ENCODE data around the gene CEP89. TPM values are rescaled to one million over a fixed set of nuclear protein-coding genes. Genes with fewer than 3 reads are reported as not detected.
"Not testable (repeated sequence)": the region's sequence is repeated elsewhere in the genome, so short reads cannot be mapped to it uniquely, and the experiment has no call there.

The CEP89 gene
- 10.6 and 11.2 TPM in 2 replicates for total RNA-seq

DNA sequence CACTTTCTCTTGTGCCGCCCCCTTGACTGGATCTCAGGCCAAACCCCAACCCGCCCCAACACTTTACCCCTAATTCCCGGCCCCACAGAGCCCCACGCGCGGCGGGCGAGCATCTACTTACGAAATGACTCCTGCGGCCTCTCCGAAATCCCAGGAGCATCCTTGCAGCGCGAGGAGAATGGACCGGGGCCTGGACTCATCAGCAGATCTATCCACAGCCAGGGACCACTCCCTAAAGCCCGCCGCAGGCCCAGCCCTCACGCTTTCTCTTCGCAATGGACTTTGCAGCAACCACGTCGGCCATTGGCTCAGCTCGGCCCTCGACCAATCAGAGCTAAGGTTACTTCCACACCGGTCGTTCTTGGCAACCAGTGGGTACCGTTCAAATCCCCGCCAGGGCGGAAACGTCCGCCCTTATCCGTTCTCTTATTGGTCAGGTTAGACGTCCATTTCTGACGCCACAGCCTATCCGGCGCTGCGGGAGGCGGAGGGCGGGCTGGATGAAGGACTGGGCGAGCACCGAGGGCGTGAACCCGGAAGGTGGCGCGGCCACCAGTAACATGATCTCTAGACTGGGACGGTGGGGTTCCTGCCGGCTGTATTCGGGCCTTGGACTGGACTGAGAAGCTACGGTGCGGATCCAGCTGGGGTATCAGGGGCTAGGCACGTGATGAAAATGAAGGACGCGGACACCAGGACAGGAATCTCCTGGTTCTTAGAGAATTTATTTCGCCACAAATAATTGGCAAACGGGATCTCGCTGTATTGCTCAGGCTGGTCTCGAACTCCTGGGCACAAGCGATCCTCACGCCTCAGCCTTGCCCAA is at the start of gene CEP89, which contains the start of gene FAAP24:
TSS of gene CEP89 (minus strand) at position 244 of the 826 bp plus-strand sequence. CDS start at position 160, 84 bp downstream.
TSS of gene FAAP24 (plus strand) at position 528 of the 826 bp plus-strand sequence. CDS start 955 bp downstream, outside the sequence.
- peak; percentile 97 for DNase-seq (ENCODE audit: low read depth, low spot score)

DNA sequence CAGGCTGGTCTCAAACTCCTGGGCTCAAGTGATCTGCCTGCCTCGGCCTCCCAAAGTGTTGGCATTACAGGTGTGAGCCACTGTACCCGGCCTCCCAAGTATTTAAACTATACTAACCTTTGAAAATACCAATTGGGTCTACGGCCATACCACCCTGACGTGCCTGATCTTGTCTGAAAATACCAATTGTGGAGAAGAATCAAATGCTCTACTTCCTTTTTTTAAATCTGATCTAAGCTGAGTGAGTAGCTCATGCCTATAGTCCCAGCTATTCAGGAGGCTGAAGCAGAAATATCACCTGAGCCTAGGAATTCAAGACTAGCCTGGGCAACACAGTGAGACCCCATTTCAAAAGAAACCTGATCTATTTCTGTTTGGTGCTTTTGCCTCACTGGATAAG is 39.1 kb upstream of the CEP89 start:
- DNase-seq (ENCODE audit: low read depth, low spot score), result not testable (repeated sequence)

DNA sequence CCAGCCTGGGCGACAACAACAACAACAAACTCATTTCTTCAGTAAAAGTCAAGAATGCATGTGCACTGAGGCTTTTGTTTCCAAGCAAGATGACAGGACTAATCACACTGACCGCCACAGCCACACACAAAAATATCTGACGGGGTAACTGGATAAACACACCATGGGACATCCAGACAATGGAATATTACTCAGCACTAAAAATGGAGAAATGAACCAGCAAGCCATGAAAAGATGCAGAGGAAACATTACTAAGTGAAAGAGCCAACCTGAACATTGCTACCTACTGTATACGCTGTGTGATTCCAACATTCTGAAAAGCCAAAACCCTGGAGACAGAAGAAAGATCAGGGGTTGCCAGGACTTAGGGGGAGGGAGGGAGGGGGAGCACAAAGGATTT is 37.0 kb upstream of the CEP89 start:
- no peak for DNase-seq (ENCODE audit: low read depth, low spot score)

DNA sequence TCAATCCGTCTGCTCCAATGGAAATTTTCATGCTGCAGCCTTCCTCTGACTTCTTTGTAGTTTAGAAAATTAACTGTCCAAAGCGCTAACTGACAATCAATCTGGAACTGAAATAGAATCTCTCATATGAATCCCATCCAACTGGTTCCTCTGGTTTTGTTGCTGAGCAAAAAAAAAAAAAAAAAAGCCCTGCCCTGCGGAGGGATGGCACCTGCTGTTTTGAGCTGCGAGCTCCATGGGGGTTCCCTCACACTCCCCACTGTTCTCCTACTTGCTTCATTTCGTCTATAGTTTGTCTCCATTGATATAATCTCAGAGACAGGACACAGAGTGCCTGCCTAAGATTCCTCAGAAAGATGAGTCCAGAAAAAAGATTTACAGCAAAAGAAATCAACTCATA is 33.7 kb upstream of the CEP89 start:
- DNase-seq (ENCODE audit: low read depth, low spot score), result no peak

DNA sequence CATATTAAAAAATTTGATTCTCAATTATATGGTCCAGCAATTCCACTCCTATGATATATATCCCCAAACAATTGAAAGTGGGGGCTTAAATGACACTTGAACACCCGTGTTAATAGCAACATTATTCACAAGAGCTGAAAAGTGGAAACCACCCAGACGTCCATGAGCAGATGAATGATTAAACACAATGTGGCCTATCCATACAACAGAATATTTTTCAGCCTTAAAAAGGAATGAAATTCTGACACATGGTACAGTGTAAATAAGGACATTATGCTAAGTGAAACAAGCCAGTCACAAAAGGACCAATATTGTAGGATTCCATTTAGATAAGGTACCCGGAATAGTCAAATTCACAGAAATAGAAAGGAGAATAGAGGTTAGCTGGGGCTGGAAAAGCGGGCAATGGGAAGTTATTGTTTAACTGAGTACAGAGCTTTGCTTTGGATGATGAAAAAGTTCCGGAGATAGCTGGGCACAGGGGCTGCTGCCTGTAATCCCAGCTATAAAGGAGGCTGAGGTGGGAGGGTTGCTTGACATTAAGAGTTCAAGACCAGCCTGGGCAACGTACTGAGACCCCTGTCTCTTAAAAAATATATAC is 31.8 kb upstream of the CEP89 start:
- not testable (repeated sequence) for DNase-seq (ENCODE audit: low read depth, low spot score)

DNA sequence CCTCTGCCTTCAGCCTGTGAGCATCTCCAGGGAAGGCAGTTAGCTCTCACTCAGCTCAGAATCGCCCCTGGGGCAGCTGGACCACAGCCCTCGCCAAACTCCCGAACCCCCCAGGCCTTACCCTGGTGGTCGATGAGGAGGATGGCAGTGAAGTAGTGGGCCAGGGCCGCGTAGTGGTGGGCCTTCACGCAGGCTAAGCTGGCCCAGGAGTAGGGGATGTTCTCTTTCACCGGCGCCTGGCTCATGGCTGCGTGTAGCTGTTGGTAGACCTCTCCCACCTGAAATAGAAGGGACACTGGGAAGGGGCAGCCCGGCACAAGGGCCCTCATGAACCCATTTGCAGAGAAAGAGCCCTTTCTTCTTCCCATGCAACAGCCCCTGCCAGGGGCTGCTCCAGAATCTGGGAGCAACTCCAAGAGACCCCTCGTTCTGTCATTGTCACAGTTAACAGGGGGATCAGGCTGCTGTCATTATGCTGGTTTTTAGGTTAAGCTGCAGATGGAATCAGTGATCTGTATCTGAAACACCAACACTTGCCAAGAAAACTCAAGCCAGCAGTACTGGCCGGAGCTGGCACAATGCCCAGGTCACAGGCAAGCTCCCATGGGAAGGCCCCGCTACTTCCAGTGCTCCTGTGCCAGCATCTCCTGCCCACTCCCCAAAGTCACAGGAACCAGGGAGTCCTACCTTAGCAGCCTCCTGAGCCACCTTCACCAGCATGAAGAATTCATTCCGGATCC is 30.5 kb upstream of the CEP89 start:
- not testable (repeated sequence) for DNase-seq (ENCODE audit: low read depth, low spot score)

DNA sequence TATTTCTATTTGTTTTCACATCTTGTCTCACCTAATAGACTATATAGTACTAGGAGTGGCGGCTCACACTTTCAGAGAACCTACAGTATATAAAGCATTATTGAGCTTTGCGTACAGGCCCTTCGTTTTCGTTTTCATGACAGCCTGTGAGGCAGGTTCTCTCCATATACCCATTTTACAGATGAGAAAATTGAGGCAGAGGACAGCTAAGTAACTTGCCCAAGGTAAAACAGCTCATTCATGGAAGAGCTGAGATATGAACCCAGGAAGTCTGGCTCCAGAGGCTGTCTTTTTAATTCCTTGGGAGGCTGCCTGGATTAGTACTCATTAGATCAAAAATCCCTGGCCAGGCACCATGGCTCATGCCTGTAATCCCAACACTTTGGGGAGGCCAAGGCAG is 29.2 kb upstream of the CEP89 start:
- DNase-seq (ENCODE audit: low read depth, low spot score), result no peak

DNA sequence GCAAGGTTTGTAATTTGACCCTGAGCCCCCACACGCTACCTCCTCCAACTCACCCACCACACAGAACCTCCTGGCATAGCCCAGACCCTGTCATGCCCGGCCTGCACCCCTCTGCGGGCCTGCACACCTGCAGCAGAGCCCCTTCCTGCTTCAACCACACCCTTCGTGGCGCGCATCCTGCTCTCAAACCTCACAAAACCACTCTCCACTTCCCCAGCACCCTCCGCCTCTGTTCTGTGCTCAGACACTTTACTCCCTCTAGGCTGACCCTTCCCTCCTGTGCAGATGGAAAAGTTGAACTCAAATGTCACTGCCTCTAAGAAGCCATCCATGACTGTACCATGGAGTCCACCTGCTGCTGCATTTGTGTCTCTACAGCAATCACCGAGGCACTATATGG is 28.8 kb upstream of the CEP89 start:
- DNase-seq (ENCODE audit: low read depth, low spot score), result no peak

DNA sequence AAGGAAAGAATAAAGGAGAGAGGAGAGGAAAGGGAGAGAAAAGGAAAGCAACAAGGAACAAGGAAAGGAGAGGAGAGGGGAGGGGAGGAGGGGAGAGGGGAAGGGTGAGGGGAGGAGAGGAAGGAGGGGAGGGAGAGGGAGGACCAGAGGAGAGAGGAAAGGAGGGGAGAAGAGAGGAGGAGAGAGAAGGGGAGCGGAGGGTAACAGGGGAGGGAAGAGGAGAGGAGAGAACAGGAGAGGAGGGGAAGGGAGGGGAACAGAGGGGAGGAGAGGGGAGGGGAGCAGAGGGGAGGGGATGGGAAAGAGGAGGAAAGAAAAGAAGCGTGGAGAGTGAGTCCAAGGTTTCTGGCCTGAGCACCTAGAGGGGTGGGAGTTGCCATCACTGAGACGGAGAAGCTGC is 27.0 kb upstream of the CEP89 start:
- DNase-seq (ENCODE audit: low read depth, low spot score), result no peak

DNA sequence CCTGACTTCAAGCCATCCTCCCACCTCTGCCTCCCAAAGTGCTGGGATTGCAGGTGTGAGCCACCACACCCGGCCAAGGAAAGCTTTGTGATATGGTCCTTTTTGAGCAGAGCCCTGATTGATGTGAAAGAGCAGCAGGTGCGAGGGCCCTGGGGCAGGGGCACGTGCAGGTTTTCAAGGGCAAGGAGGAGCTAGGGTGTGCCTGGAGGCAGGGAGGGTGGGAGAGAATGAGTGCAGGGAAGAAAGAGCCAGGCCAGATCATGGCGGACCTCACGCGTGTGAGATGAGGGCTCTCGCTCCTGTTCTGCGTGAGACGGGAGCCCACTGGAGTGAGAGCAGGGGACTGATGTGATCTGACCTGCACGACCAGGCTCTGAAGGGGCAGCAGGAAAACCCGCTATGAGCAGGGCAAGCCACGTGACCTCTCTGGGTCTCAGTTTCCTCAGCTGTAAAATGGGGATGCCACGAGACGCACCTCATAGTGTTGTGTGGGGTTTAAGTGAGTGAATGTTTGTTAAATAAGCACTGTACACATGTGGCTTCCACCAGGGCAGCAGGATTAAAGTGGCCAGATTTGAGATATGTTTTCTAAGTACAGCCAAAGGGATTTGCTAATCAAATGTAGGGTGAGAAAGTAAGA is 26.1 kb upstream of the CEP89 start:
- no peak for DNase-seq (ENCODE audit: low read depth, low spot score)

DNA sequence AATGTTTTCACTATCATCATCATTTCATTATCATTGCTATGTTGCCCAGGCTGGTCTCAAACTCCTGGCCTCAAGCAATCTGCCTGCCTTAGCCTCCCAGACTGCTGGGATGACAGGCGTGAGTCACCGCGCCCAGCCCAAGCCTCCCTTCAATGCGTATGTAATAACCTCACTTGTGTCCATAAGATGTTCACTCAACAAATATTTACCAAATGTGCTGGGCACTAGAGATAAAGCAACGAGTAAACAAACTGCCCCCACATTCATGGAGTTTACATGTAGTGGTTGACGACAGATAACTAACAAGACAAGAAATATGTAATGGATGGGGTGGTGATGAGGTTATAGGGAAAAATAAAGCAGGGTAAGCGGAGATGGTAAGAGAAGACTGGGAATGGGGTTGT is 25.3 kb upstream of the CEP89 start:
- DNase-seq (ENCODE audit: low read depth, low spot score), result not testable (repeated sequence)

DNA sequence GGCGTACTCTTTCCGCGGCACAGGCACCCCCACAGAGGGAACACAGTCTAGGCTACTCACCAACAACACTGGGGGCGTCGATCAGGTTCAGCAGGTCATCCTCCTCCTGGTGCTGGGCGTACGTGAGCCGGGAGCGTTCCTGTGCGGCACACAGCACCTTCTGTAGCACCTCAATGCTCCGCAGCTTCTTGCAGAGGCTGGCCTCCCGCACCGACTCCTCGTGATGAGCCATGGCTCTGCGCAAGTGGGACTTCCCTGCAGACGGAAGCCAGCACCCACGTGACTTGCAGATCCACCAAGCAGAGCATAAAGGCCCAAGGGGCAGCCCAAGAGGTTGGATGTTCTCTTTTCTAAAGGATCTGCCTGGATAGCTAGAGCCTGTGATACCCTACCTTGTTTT is 24.2 kb upstream of the CEP89 start:
- DNase-seq (ENCODE audit: low read depth, low spot score), result not testable (repeated sequence)

DNA sequence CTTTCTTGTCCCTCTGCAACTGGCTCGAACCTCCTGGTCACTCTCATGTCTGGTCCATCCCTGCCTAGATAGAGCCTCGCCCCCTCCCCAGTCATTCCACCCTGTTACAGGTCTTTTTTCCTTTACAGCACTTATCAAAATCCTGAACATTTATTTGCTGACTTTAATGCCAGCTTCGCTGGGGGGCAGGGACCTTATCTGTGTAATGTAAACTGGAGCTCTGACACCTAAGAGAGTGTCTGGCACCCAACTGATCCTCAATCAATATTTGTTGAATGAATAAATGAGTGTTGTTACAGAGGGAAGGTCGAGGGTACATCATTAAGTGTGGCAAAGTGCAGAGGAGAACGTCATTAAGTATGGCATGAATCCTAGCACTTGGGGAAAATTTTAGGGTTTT is 17.0 kb upstream of the CEP89 start:
- DNase-seq (ENCODE audit: low read depth, low spot score), result no peak

DNA sequence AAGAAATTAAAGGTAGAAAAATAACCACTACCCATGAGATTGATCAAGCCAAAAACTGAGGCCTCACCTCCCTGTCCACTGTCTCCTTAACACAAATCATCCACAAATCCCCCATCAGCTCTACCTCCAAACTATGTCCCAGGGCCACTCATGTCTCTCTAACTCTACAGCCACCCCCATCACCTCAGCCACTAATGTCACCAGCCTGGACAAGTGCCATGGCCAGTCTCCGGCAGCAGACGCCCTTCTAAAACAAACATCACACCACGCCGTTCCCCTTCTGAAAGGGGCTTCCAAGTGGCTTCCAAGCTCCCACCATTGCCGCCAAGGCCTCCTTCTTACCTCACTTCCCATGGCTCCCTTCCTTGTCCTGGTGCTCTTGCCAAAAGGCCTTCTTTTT is 16.5 kb upstream of the CEP89 start:
- DNase-seq (ENCODE audit: low read depth, low spot score), result not testable (repeated sequence)

DNA sequence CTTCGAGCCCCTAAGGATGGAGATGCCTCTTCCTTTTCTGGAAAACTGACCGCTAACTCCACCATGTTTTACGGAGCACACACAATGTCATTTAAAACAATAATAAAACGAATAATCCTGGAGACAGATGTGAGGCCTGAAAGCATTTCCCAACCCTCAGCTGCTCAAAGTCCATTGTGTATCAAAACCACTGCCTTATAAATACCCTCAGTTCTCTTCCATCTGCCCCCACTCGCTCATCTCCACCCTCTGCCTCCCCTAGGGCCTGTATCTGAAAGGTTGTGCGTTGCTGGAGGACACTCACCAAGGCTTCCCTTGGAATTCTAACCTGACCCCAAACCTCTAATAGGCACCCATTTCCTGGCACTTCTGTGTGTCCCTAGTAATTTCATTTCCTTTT is 10.7 kb upstream of the CEP89 start:
- DNase-seq (ENCODE audit: low read depth, low spot score), result not testable (repeated sequence)

DNA sequence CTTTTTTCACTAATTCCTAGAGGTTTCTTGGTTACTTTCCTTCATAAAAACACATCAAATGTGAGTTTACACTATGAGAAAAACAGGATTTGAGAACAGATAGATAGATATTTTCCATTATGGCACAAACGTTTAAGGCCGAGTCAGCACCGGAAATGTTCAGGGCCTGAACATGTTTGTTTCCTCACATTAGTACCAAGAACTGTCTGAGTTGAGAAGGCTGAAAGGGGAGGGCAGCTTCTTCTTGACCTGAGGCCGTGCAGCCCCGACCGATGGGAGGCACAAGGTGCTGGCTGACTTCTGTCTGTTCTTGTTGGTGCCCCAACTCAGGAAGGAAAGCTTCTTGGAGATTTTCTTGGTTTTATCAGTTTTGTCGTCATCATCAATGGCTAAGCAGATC is 8.0 kb upstream of the CEP89 start:
- not testable (repeated sequence) for DNase-seq (ENCODE audit: low read depth, low spot score)

DNA sequence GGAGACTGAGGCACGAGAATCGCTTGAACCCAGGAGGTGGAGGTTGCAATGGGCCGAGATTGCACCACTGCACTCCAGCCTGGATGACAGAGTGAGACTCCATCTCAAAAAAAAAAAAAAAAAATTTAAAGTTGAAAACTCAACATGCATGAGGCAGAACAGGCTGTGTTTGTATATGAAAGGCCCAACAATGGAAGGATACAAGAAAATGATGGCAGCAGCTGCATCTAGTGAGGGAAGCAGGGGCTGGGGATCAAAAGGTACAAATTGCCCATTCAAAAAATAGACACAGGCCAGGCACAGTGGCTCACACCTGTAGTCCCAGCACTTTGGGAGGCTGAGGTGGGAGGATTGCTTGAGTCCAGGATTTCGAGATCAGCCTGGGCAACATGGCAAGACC is 6.1 kb upstream of the CEP89 start:
- not testable (repeated sequence) for DNase-seq (ENCODE audit: low read depth, low spot score)

DNA sequence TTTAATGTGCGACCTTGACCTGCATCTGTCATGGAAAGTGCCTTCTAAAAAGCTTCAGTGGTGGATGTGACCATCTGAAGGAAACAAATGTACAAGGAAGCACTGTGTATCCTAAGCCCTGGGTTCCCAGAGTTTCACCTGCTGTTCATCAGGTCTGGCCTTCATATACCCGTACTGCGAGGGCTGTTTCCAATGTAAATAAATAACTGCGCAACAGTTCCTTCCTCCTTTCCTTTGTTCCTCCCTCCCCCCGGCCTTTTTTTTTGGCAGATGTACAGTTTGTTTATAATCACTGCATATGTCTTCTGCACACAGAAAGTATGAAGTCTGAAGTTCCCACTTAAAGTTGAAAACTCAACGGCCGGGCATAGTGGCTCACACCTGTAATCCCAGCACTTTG is 5.5 kb upstream of the CEP89 start:
- peak; percentile 17 for DNase-seq (ENCODE audit: low read depth, low spot score)

DNA sequence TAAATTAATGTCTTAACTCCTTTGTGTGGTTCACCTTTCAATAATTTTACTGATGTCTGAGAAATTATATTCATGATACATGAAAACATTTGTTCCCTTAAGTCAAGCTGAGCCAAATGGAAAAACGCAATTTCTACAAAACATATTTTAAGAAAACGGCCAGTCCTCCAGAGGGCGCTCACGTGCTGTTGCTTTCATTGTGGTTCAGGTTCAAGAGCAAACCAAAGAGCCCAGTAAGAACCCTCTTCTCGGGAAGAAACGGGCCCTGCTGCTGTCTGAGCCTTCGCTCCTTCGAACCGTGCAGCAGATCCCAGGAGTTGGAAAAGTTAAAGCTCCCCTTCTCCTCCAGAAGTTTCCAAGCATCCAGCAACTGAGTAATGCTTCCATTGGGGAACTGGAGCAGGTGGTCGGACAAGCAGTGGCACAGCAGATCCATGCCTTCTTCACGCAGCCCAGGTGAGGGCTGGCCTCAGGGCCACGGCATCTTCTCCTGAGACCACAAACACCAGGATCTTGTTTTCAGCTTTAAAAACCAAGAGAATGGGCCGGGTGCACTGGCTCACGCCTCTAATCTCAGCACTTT is 4.6 kb upstream of the CEP89 start:
- peak; percentile 27 for DNase-seq (ENCODE audit: low read depth, low spot score)

DNA sequence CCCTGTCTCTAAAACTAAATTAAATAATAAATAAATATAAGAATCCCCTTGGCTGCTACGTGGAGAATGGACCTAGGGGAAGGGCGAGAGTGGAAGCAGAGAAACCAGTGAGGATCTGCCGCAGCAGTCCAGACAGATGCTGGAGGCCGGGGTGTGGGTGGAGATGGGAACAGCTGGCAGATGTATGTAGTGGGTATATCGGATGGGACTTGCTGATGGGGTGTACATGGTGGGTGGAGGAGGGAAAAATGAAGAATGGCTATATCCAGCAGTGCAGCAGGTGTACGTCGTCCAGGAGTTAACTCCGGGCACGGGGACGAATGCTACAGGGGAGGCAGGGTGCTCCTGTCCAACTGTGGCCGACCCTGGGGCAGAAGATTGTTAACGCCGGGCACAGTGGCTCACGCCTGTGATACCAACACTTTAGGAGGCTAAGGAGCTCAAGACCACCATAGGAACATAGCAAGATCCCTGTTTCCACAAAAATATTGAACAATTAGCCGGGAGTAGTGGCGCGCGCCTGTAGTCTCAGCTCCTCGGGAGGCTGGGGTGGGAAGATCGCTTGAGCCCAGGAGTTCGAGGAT is 654 bp downstream of the CEP89 start:
- no peak for DNase-seq (ENCODE audit: low read depth, low spot score)

DNA sequence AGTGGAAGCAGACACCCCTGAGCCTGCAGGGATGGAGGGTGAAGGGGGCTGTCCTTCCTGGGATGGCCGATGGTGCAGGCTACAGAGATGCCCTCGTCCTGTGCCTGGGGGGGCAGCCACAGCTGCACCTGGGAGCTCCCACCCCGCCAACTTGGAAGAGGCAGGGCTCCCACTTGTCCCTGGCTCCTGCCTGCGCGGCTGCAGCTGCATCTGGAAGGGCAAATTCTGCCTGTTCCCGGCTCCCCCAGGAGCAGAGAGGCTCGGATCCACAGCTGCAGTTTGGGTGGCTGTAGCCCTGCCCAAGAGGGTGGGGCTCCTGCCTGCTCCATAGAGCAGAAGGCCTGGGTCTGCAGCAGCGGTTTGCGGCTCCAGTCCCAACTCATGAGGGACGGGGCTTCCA is 2.2 kb downstream of the CEP89 start:
- DNase-seq (ENCODE audit: low read depth, low spot score), result no peak

All from pulmonary artery endothelial cell (primary cell).